Keratinocyte (primary cell): ENCODE measurements around the gene SYNJ1. TPM values are rescaled to one million over a fixed set of nuclear protein-coding genes. Genes with fewer than 3 reads are reported as not detected.

ENCODE experiments used
- DNase-seq: peaks from one replicate; pipeline ENCODE4 v3.0.0-alpha.2; 2011; ENCODE audit warnings: low read depth, missing footprints, low spot score
- FAIRE-seq: peaks from 2 replicates; lab custom pipeline; 2011; peaks lifted over from hg19 to GRCh38; lab: Jason Lieb, UNC
- H2AFZ ChIP-seq: 2 replicates; pipeline ENCODE4 v1.6.0; 2012; ENCODE audit warnings: low read length, control low read depth, inconsistent platforms; ENCODE audit not compliant: control insufficient read depth
- H3K27ac ChIP-seq: 2 replicates; pipeline ENCODE4 v1.5.1; 2011; ENCODE audit warnings: low read length; ENCODE audit not compliant: control insufficient read depth, insufficient read depth
- H3K27me3 ChIP-seq: 3 replicates; pipeline ENCODE4 v1.6.0; 2011; ENCODE audit warnings: low read length; ENCODE audit not compliant: control insufficient read depth, insufficient read depth; ENCODE audit errors: extremely low read depth
- H3K36me3 ChIP-seq, 2 experiments: 2 replicates in 1 of 2; 3 replicates in 1 of 2; pipeline ENCODE4 v1.5.1; 2011; ENCODE audit warnings: low read length in 2 of 2, mild to moderate bottlenecking in 1 of 2; ENCODE audit not compliant: control insufficient read depth in 2 of 2, insufficient read depth in 2 of 2; ENCODE audit errors: extremely low read depth in 1 of 2
- H3K4me1 ChIP-seq: 3 replicates; pipeline ENCODE4 v1.5.1; 2011; ENCODE audit warnings: low read length; ENCODE audit not compliant: control insufficient read depth, insufficient read depth; ENCODE audit errors: extremely low read depth
- H3K4me2 ChIP-seq: 3 replicates; pipeline ENCODE4 v1.6.0; 2011; ENCODE audit warnings: low read depth, low read length; ENCODE audit not compliant: control insufficient read depth, insufficient read depth; ENCODE audit errors: extremely low read depth
- H3K4me3 ChIP-seq, 3 experiments: fragments of 200-600 bp in 1 of 3; sonication (generic) in 1 of 3; 2 replicates in 2 of 3; 3 replicates in 1 of 3; pipeline ENCODE4 v1.5.1; 2011 to 2016; ENCODE audit warnings: low read length in 3 of 3, mild to moderate bottlenecking in 3 of 3, control low read depth in 2 of 3, inconsistent platforms in 1 of 3, low read depth in 1 of 3, mixed read lengths in 1 of 3, mixed run types in 1 of 3, moderate library complexity in 1 of 3; ENCODE audit not compliant: control insufficient read depth in 2 of 3, insufficient read depth in 2 of 3; ENCODE audit errors: extremely low read depth in 1 of 3
- H3K79me2 ChIP-seq: 2 replicates; pipeline ENCODE4 v1.6.0; 2012; ENCODE audit warnings: low read length; ENCODE audit not compliant: control insufficient read depth, insufficient read depth
- H3K9ac ChIP-seq: 3 replicates; pipeline ENCODE4 v1.6.0; 2011; ENCODE audit warnings: low read length; ENCODE audit not compliant: control insufficient read depth, insufficient read depth; ENCODE audit errors: extremely low read depth
- H3K9me1 ChIP-seq: 3 replicates; pipeline ENCODE4 v1.6.0; 2011; ENCODE audit warnings: low read length; ENCODE audit not compliant: control insufficient read depth, insufficient read depth; ENCODE audit errors: extremely low read depth
- H3K9me3 ChIP-seq: 2 replicates; pipeline ENCODE4 v1.5.1; 2012; ENCODE audit warnings: low read depth, low read length; ENCODE audit not compliant: control insufficient read depth
- H4K20me1 ChIP-seq: 3 replicates; pipeline ENCODE4 v1.6.0; 2011; ENCODE audit warnings: low read length; ENCODE audit not compliant: control insufficient read depth, insufficient read depth; ENCODE audit errors: extremely low read depth
- CTCF ChIP-seq, 3 experiments: IDR thresholded peaks in 1 of 3; conservative IDR thresholded peaks in 1 of 3; optimal IDR thresholded peaks in 1 of 3; 2 replicates in 2 of 3; 3 replicates in 1 of 3; pipeline versions ENCODE3 to v1.5.1; 2011; ENCODE audit warnings: low read length in 3 of 3, mild to moderate bottlenecking in 3 of 3, moderate library complexity in 2 of 3, control low read depth in 1 of 3, inconsistent platforms in 1 of 3; ENCODE audit not compliant: insufficient read depth in 2 of 3; ENCODE audit errors: extremely low read depth in 1 of 3
- EZH2 ChIP-seq: IDR thresholded peaks from one replicate; pipeline ENCODE4 v1.6.1; 2012; ENCODE audit warnings: inconsistent platforms, mild to moderate bottlenecking, low read length, moderate library complexity
- dilution Hi-C: fragments of 300-500 bp; cut with MboI; formaldehyde crosslinking; loops from one replicate; pipeline ENCODE4 v1.7.0; 2020; ENCODE audit warnings: low sequenced_read_pairs; ENCODE audit not compliant: extremely low pct_ligation_motif_present
- polyA plus RNA-seq, 5 experiments: library from polyadenylated mRNA; depleted of rRNA in 3 of 5; stranded (reverse) in 3 of 5; stranded (forward) in 1 of 5; unstranded in 1 of 5; fragments of >200 nt; gene quantifications; 1 replicate in 1 of 5; 2 replicates in 3 of 5; 3 replicates in 1 of 5; pipeline versions ENCODE4 v1.2.1 to v1.2.3, GENCODE V29; 2011 to 2012; ENCODE audit warnings: missing spikeins in 2 of 5, low read depth in 1 of 5, low replicate concordance in 1 of 5

The SYNJ1 gene
- polyA plus RNA-seq, 1 donor (not counting 4 experiments of a cell fraction or from before 2014, with no cell fraction given), result 4.9 TPM

GRCh38 chr21:32750405-32750804 lies 22.6 kb upstream of the SYNJ1 start:
- Histone ChIP-seq H3K9ac (no peak overlapping the region), H3K4me1 (no peaks in the 10 kb centered on the region), H3K79me2 (peaks cover 5% of the 10 kb centered on the region), H3K27me3 (no peaks in the 10 kb centered on the region), H3K9me1 (no peaks in the 10 kb centered on the region), H2AFZ (no peak overlapping the region), H3K36me3 (peaks cover 17 to 21% of the 10 kb centered on the region in 2 experiments), H3K9me3 (no peaks in the 10 kb centered on the region), H4K20me1 (no peaks in the 10 kb centered on the region), H3K4me3 (no peak overlapping the region), H3K27ac (no peak overlapping the region), H3K4me2 (no peak overlapping the region)
- dilution Hi-C loops, result no loop called here
- DNase-seq, result no peak
- no peak for FAIRE-seq
- no peak for TF ChIP-seq CTCF (optimal IDR thresholded peaks at IDR 0.05 in 1 of 3, IDR thresholded peaks at IDR 0.05 in 1 of 3, conservative IDR thresholded peaks at IDR 0.05 in 1 of 3; ENCODE audit: extremely low read depth in 1 of 3, insufficient read depth in 2 of 3, low read length in 3 of 3)
- TF ChIP-seq EZH2, result no peak

- Histone ChIP-seq H2AFZ (no peak overlapping the region), H4K20me1 (no peaks in the 10 kb centered on the region), H3K4me3 (no peak overlapping the region), H3K9me3 (no peaks in the 10 kb centered on the region), H3K79me2 (peaks cover 5% of the 10 kb centered on the region), H3K9me1 (no peaks in the 10 kb centered on the region), H3K9ac (no peak overlapping the region), H3K36me3 (peaks cover 21% of the 10 kb centered on the region in 2 experiments), H3K4me2 (no peak overlapping the region), H3K27me3 (no peaks in the 10 kb centered on the region), H3K4me1 (no peaks in the 10 kb centered on the region), H3K27ac (no peak overlapping the region)
- TF ChIP-seq CTCF (optimal IDR thresholded peaks at IDR 0.05 in 1 of 3, IDR thresholded peaks at IDR 0.05 in 1 of 3, conservative IDR thresholded peaks at IDR 0.05 in 1 of 3; ENCODE audit: extremely low read depth in 1 of 3, insufficient read depth in 2 of 3, low read length in 3 of 3) (no peak), EZH2 (no peak)
- no peak for FAIRE-seq
- no peak for DNase-seq
- dilution Hi-C loops, result no loop called here
Observed at GRCh38 chr21:32749662-32750061, 21.8 kb upstream of the SYNJ1 start.
